ENCODE results near the gene OR6N2.

DNA sequence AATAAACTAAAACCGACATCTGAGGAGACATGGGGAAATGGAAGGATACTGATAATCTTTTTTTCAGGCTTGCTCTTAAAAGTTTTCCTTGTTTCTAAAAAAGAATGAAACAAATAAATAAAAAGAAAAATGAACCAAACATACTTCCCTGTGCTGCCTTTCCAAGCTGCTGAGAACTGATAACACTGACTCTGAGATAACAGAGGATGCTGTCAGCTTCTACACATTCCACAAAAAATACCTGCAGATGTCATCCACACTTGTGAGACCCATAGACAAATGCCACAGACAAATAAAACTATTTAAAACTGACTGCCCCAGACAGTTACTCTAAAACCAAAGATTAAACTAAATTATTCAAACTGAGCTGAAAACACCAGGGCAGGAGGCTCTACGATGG, 48.5 kb downstream of the OR6N2 start:
- TF ChIP-seq, protein P1, sequence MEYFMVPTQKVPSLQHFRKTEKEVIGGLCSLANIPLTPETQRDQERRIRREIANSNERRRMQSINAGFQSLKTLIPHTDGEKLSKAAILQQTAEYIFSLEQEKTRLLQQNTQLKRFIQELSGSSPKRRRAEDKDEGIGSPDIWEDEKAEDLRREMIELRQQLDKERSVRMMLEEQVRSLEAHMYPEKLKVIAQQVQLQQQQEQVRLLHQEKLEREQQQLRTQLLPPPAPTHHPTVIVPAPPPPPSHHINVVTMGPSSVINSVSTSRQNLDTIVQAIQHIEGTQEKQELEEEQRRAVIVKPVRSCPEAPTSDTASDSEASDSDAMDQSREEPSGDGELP (CRISPR knock-in tag; IDR thresholded peaks at IDR 0.05; ENCODE audit: borderline replicate concordance) = no peak
- no peak for TF ChIP-seq FOXK1 (CRISPR knock-in tag; IDR thresholded peaks at IDR 0.05; ENCODE audit: borderline replicate concordance)
- TF ChIP-seq NR2F6 (CRISPR knock-in tag; IDR thresholded peaks at IDR 0.05) = no peak

All from K562 (cell line).